Measurements from ENCODE around the gene TMEM30A. TPM values are rescaled to one million over a fixed set of nuclear protein-coding genes. Genes with fewer than 3 reads are reported as not detected.

Gene TMEM30A
- total and polyA plus RNA-seq, 2 of the 13 experiments (the other 11 are each of a cell fraction or from before 2014, with no cell fraction given) = 17.6 to 54.4 TPM

GRCh38 chr6:75267461-75267860 lies 17.1 kb downstream of the TMEM30A start (continued):
- no peak for TF ChIP-seq KIAA2018 (CRISPR knock-in tag; IDR thresholded peaks at IDR 0.05; ENCODE audit: borderline replicate concordance)
- no peak for TF ChIP-seq ZNF253 (CRISPR knock-in tag; IDR thresholded peaks at IDR 0.05; ENCODE audit: borderline replicate concordance)
- no peak for TF ChIP-seq ZBTB49 (CRISPR knock-in tag; IDR thresholded peaks at IDR 0.05; ENCODE audit: borderline replicate concordance)
- no peak for TF ChIP-seq ZNF766 (CRISPR knock-in tag; IDR thresholded peaks at IDR 0.05; ENCODE audit: borderline replicate concordance)
- no peak for TF ChIP-seq ATF6 (CRISPR knock-in tag; conservative IDR thresholded peaks at IDR 0.05)
- no peak for TF ChIP-seq ZNF589 (CRISPR knock-in tag; conservative IDR thresholded peaks at IDR 0.05)
- no peak for TF ChIP-seq PPARG (CRISPR knock-in tag; conservative IDR thresholded peaks at IDR 0.05)
- TF ChIP-seq SSRP1 (CRISPR knock-in tag; IDR thresholded peaks at IDR 0.05) = no peak
- TF ChIP-seq MIER2 (CRISPR knock-in tag; IDR thresholded peaks at IDR 0.05) = no peak
- TF ChIP-seq ZNF530 (CRISPR knock-in tag; IDR thresholded peaks at IDR 0.05; ENCODE audit: low read depth) = no peak

All from HepG2 (cell line).